ENCODE measurements around the gene MEMO1. TPM values are rescaled to one million over a fixed set of nuclear protein-coding genes. Genes with fewer than 3 reads are reported as not detected.

The MEMO1 gene
- total RNA-seq, 1 donor from 2014 or later: 48.8 TPM

- no peak for DNase-seq (ENCODE audit: low read depth, low spot score)
Measured at GRCh38 chr2:31828891-31829290, 181.9 kb downstream of the MEMO1 start.

GRCh38 chr2:31823558-31823957 is 187.2 kb downstream of the MEMO1 start:
- no peak for DNase-seq (ENCODE audit: low read depth, low spot score)

GRCh38 chr2:31822587-31822986 is 188.2 kb downstream of the MEMO1 start:
- no peak for DNase-seq (ENCODE audit: low read depth, low spot score)

Other genes starting within 250 kb of the MEMO1 start
- 75.5 and 98.2 TPM in 2 replicates for gene DPY30, start 28.8 kb upstream of the MEMO1 start, total RNA-seq
- 28.3 and 34.9 TPM in 2 replicates for gene SPAST, start 52.5 kb upstream of the MEMO1 start, total RNA-seq
- 18.1 and 24.5 TPM in 2 replicates for gene SLC30A6, start 154.9 kb upstream of the MEMO1 start, total RNA-seq